ENCODE results near the gene APBB2.
A peak's percentile ranks its signal among the peaks of the same experiment; 100 is the strongest.

APBB2 gene

GRCh38 chr4:40808926-40809457 is 405.4 kb downstream of the APBB2 start:
- no peak for TF ChIP-seq CTCF (IDR thresholded peaks at IDR 0.05)
- H3K27me3 ChIP-seq = no peaks in the 10 kb centered on the region

GRCh38 chr4:40804598-40804997 is 409.7 kb downstream of the APBB2 start:
- H3K27me3 ChIP-seq = no peaks in the 10 kb centered on the region
- H3K27ac ChIP-seq = peak overlapping the region; percentile 84
- no peak overlapping the region for H3K4me3 ChIP-seq (ENCODE audit: low read depth in 1 of 2, low read length in 1 of 2)
- H3K9me3 ChIP-seq = no peaks in the 10 kb centered on the region
- no peaks in the 10 kb centered on the region for H3K36me3 ChIP-seq
- TF ChIP-seq CTCF (IDR thresholded peaks at IDR 0.05) = no peak
- peaks cover 51% of the 10 kb centered on the region in 2 experiments for H3K4me1 ChIP-seq (ENCODE audit: control insufficient read depth in 1 of 2, insufficient read depth in 1 of 2, low read depth in 1 of 2, low read length in 1 of 2)

More at GRCh38 chr4:40808926-40809457, 405.4 kb downstream of the APBB2 start:
- Histone ChIP-seq H3K9me3 (no peaks in the 10 kb centered on the region), H3K27ac (peak overlapping the region; percentile 84), H3K4me1 (ENCODE audit: control insufficient read depth in 1 of 2, insufficient read depth in 1 of 2, low read depth in 1 of 2, low read length in 1 of 2) (peaks cover 92 to 93% of the 10 kb centered on the region in 2 experiments), H3K36me3 (no peaks in the 10 kb centered on the region), H3K4me3 (ENCODE audit: low read depth in 1 of 2, low read length in 1 of 2) (no peak overlapping the region)

GRCh38 chr4:40800064-40800463 is 414.3 kb downstream of the APBB2 start:
- Histone ChIP-seq H3K4me3 (ENCODE audit: low read depth in 1 of 2, low read length in 1 of 2) (no peak overlapping the region), H3K27me3 (no peaks in the 10 kb centered on the region), H3K27ac (no peak overlapping the region), H3K9me3 (no peaks in the 10 kb centered on the region), H3K4me1 (ENCODE audit: control insufficient read depth in 1 of 2, insufficient read depth in 1 of 2, low read depth in 1 of 2, low read length in 1 of 2) (peaks cover 6% of the 10 kb centered on the region in 2 experiments), H3K36me3 (no peaks in the 10 kb centered on the region)
- no peak for TF ChIP-seq CTCF (IDR thresholded peaks at IDR 0.05)

- no peaks in the 10 kb centered on the region for H3K27me3 ChIP-seq
- TF ChIP-seq CTCF (IDR thresholded peaks at IDR 0.05) = no peak
- H3K4me1 ChIP-seq (ENCODE audit: control insufficient read depth in 1 of 2, insufficient read depth in 1 of 2, low read depth in 1 of 2, low read length in 1 of 2) = peaks cover 12 to 13% of the 10 kb centered on the region in 2 experiments
- no peaks in the 10 kb centered on the region for H3K36me3 ChIP-seq
- H3K27ac ChIP-seq = no peak overlapping the region
- H3K9me3 ChIP-seq = no peaks in the 10 kb centered on the region
- no peak overlapping the region for H3K4me3 ChIP-seq (ENCODE audit: low read depth in 1 of 2, low read length in 1 of 2)
Measured at GRCh38 chr4:40789771-40790170, 424.6 kb downstream of the APBB2 start.

GRCh38 chr4:40789031-40789430 is 425.3 kb downstream of the APBB2 start:
- Histone ChIP-seq H3K4me1 (ENCODE audit: control insufficient read depth in 1 of 2, insufficient read depth in 1 of 2, low read depth in 1 of 2, low read length in 1 of 2) (peaks cover 12 to 13% of the 10 kb centered on the region in 2 experiments), H3K27me3 (no peaks in the 10 kb centered on the region), H3K27ac (peak overlapping the region; percentile 5), H3K9me3 (no peaks in the 10 kb centered on the region), H3K36me3 (no peaks in the 10 kb centered on the region), H3K4me3 (ENCODE audit: low read depth in 1 of 2, low read length in 1 of 2) (no peak overlapping the region)
- TF ChIP-seq CTCF (IDR thresholded peaks at IDR 0.05) = no peak

Data from neutrophil (primary cell).